HG03103 (cell line): ENCODE data around the gene GRIPAP1.
"Not testable (repeated sequence)": the region's sequence is repeated elsewhere in the genome, so short reads cannot be mapped to it uniquely, and the experiment has no call there.

Experiments used
- ATAC-seq: cut with Tn5 transposase; IDR thresholded peaks from one replicate; pipeline ENCODE4 v1.9.1; 2021; ENCODE audit warnings: low read depth; ENCODE audit not compliant: unreplicated experiment

GRIPAP1 gene

DNA sequence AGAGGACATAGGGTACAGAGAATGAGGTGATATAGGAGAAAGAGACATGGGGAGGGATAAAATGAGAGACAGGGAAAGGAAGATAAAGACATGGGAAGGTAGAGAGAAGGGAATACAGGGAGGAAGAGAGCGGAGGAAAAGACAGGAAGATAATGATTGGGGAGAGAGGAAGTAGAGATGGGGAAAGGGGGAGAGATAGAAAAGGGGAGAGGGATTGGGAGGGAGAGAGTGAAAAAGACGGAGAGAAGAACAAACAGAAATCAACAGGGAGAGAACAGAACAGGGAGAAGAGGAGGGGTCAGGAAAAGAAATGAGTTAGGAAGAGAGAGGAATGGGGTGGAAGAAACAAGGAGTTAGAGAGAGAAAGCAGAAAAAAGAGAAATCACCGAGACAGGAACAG, 4.6 kb downstream of the GRIPAP1 start:
- ATAC-seq, result no peak

DNA sequence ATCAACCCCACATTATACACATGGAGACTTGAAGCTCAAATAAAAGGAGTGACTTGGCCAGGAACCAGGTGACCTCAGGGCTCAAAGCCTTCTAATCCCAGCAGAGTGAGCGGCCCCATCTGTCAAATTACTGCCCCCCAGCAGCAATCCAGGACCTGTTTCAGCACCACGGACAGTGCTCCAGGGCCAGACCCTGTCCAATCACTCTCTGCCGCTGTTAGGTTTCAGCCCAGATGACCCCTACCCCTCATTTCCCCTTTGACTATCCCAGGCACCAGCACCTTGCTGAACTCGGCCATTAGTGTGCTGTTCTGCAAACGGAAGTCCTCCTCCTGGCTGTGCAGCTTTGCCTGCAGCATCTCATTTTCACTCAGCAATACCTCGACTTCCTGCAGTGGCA, 5.1 kb downstream of the GRIPAP1 start:
- no peak for ATAC-seq

DNA sequence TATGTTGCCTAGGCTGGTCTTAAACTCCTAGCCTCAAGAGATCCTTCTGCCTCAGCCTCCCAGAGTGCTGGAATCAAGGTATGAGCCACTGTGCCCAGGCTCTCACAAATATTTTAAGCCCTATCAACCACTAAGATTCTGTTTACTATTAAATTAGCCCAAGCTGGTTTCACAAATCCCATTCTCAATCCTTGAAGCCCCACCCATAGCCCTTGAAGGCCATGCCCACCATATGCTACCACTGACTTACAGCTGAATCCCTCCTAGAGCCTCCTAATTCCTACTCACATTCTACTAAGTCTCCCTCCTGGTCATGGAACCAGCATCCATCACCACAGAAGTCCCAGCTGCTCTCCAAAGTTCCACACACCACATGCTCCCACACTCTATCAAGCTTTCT, 9.7 kb downstream of the GRIPAP1 start:
- ATAC-seq, result no peak

DNA sequence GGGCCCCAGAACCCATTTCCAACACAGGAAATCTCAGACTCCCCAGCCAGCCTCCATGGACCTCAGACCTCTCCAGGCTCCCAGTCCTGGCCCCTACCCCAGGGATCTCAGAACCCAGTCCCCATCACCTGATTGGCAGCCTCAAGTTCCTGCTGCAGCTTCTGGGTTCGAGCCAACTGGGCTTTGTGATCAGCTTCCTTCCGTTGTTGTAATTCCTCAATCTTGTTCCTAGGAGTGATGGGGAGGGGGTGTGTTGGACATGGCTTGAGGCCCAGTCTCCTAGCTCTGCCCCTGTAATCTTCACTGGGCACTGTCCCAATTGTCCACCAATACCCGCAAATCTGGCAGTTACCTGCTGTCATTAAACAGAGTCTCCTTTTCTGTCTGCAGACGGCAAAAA, 12.6 kb downstream of the GRIPAP1 start:
- no peak for ATAC-seq

DNA sequence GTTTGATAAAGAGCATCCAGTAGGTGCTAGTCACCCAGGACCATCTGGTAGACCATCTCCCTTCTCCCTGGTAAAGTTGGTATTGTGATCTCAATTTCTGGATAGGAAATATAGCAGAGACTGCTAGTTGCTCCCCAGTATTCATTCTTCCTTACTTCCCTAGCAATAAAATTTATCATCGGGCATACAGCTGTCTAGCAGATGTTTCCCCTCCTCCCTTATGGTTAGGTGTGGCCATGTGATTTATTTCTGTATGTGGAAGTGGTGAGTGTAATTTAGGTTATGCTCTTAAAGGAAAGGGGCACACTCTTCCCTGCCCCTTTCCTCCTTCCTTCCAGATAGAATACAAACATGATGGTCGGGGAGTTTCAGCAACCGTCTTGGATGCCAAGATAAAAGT, 18.2 kb downstream of the GRIPAP1 start:
- no peak for ATAC-seq

DNA sequence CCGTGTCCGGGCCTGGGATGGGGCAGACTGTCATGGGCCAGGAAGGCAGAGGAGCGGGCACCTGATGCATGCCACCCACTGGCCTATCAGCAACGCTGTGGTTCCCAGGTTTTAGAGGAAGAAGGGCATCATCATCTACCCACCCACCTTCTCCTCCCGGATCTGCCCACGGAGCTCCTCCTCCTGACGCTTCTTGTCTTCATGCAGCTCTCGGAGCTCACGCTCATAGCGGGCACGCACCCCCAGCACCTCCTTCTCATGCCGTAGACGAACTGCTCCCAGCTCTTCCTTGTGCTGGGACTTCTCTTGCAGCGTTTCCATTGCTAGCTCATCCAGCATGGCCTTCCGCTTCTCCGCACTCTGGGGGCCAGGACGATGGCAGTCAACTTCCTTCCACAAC, 19.0 kb downstream of the GRIPAP1 start:
- no peak for ATAC-seq

DNA sequence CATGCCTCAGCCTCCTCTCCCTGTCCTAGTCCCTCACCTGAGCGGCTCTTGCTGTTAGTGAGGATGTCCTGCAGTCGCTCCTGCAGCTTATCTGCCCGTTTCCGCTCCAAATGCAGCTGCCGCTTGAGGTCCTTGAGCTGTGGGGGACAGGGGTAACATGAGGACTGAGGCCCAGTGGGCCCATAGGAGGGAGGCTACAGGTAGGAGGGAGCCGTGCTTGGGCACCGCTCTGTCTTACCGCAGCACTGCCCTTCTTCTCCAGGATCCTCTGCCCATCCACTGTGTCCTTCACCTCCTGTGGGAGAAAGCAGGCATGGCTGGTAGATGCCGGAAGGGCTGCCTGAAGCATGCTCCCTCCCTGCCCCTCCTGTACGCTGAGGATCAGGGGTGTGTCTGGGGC, 20.9 kb downstream of the GRIPAP1 start:
- ATAC-seq, result no peak

DNA sequence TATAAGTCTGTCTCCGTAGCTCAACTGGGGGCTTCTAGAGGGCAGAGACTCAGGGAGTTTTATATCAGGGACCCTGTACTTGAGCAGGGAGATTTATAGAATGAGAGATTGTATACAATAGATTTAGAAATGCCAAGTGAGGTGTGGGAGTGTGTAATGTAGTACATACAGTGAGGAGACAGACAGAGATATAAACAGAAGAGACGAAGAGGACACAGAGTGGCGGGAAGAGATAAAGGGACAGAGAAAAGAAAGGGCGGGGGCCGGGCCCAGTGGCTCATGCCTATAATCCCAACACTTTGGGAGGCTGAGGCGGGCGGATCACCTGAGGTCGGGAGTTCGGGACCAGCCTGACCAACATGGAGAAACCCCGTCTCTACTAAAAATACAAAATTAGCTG, 21.7 kb downstream of the GRIPAP1 start:
- ATAC-seq, result not testable (repeated sequence)

DNA sequence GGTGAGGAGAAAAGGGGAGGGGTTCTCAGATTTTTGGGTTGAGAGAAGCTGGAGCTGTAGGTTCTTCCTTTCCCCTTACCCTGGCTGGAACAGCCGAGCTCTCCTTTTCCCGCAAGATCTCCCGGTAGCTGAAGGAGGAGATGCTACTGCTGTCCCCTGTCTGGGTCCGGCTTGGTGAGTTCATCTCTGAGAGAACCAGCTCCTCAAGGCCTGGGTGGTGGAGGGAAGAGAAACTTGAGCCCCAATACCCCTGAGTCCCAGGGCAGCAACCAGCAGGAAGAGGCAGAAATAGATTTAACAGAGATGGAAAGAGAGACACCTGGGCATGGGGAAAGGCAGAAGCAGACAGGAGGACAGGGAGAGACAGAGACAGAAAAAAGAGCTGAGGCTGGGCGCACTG, 23.8 kb downstream of the GRIPAP1 start:
- no peak for ATAC-seq

DNA sequence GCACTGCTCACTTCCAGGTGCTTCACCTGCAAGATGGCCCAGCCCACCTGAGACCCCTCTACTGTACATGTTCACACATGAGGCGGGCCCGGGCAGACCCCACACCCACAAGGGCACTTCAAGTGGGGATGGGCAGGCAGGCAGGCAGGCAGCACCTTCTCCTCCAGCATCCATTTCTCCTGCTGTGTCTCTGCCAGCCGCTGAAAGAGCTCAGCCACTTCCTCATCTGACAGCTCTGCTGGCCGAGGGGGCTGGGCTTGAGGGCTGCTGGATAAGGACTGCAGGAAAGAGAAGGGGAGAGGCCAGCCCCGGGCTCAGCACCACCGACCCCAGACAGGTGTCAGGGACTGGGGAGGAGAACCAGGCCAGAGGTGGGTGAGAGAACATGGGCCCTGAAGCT, 26.0 kb downstream of the GRIPAP1 start:
- ATAC-seq, result no peak

DNA sequence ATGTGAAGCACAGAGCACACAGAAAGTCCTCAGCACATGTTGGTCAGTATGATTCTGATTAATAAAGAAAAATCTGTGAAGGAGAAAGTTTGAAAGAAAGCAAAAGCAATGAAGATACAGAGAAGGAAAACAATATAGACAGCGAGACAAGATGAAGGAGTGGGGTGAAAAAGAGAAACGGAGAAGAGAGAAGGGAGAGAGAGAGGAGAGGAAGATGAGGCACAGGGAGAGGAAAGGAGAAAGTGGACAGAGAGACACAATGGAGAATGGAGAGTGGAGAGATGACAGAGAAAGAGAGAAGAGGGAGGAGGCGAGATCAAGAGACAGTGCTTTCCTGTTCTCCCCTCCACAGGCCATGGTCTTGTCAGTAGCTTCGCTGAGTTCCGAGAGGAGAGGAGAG, 26.5 kb downstream of the GRIPAP1 start:
- ATAC-seq, result no peak

DNA sequence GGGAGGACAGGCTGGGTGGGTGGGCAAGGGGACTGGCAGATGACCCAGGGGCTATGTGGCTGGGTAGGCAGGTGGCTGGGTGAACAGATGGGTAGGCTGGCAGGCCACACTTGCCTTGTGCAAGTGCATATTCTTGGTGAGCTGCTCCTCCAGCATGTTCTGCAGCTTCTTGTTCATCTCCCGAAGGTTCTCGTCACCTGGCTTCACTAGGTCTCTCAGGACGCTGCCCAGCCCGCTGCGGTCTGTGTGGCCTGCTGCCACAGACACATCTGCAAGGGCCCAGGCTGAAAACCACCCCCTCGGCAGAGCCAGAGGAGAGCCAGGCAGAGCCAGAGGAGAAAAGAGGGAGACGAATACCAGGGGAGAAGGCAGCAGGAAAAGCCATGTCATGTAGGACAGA, 27.0 kb downstream of the GRIPAP1 start:
- no peak for ATAC-seq

DNA sequence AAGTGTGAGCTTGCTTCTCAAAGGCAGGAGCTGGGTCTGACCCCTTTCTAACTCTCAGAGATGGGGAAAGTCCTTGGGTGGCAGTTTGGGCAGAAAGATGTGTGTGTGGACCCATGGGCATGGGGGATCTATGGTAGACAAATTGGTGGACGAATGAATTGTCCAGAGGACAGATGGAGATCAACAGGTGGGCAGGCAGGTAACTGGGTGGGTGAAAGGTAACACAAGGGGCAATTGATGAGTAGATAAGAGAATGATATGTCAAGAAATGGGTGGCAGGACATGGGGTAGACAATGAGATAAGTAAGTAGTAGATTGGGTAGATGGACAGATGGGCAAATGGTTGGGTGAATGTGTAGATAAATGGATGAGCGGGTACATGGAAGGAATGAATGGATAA, 27.5 kb downstream of the GRIPAP1 start:
- no peak for ATAC-seq

DNA sequence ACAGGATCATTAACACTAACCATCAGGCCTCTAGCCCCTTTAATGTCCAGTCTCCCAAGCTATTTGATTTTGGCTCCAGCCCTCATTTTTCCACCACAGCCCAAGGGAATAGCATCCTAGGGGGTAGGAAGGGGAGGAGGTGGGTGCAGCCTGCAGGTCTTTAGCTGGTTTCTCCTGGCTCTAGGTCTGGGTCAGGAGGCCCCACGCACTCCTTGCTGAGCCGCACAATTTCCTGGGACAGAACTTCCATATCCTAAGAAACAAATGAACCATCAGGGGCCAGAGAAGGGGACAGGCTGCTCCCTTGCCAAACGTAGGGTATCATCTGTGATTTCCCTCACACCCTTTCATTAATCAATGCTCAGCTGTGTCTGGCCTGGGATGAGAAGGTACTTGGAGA, 28.0 kb downstream of the GRIPAP1 start:
- ATAC-seq, result no peak

DNA sequence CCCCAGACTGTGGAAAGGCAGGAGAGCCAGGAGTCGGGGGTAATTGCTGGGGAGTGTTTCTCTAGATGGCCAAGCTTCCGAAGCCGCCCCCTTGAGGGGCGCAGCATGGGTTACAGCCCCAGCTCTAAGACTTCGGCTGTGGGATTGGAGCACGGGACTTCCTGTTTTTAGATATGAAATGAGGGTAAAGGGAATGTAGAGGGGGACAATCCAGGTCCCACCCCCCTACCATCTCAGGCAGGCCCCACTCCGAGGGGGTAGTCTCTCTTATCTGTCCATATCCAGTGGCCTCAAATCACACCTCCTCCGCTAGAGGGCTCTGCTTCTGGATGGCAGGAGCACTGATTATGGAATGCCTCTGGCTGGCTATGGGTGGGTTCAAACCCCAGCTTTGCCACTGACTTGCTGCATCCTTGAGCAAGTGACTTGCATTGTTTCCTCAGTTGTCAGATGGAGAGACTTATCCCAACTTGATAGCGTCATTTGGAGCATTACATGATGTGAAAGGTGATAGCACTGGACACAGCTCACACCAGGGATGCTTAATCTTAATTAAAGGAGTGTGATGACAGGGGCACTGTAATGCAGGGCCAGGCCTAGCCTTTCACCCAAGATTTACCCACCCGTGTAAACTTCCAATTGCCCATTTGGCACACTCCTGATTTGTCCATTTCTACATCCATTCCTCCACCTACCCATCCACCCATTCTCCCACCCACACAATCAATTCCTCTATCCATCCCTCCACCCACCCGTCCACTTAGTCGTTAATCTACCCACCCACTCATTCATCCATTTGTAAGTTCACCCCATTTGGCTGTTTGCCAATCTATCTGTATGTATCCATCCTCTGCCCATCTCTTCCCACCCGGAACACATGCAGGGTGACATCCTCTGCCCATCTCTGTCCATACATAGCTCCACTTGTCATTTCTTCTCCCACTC, 29.6 kb downstream of the GRIPAP1 start:
- no peak for ATAC-seq

DNA sequence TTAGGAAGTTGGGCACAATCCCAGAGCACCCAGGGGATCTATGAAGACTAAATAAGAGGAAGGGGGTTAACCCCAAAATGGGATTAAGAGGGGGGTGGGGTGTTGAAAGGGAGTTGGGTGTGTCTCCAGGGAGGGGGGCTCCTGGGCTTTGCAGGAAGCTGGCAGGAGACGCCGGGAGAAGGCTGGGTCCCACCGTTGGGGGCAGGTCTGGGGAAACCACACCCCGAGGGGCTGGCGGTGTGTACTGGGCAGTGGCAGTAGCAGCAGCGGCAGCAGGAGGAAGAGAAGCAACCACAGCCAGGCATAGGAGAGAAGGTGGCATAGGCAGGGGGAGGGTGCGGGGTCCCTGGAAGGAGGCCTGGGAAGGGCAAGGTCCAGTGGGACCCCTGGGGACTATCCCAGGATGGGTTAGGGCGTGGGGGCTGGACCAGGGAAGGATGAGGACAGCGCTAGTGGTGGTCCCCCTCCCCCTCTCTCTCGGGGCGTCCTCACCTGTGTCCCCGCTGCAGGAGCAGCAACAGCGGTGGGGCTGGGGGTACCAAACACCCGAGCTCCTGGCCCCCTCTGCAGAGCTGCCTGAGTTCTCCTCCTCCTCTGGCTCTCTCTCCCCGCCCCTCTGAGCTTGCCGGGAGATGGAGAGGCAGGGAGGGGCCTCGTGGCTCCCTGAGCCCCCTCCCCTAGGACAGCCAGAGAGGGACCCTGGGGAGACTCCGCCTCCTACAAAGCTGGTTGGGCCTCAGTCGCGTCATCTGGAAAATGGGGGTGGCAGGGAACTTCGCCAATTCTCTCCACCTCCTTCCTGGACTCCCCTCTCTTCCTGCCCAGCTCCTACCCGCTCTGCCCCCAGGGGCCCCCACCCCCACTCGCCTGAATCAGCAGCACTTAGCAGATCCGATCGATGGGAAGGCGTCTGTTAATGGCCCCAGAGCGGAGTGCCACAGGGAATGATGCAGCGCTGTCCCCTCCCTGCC, 30.5 kb downstream of the GRIPAP1 start, which contains the start of gene KCND1:
KCND1 (minus strand) TSS at position 596 of the 971 bp plus-strand sequence. CDS start 1,573 bp downstream, outside the sequence.
- ATAC-seq, result no peak

DNA sequence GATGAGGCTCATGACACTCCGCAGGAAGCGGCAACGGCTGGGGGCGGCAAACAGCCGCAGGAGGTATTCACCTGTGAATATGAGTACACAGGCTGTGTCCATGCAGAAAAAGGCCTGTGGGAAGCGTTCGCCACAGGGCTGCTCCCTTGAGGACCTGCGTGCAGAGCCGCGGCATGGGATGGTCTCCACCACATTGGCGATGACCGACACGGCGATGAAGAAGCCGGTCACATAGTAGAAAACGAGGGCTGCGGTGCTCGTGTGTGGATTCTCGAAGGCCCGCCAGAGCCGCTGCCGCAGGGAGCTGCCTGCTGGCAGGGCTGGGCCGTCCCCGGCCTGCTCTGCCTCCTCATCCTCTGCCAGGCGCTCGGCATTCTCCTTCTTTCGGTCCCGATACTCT, 32.6 kb downstream of the GRIPAP1 start:
- no peak for ATAC-seq

DNA sequence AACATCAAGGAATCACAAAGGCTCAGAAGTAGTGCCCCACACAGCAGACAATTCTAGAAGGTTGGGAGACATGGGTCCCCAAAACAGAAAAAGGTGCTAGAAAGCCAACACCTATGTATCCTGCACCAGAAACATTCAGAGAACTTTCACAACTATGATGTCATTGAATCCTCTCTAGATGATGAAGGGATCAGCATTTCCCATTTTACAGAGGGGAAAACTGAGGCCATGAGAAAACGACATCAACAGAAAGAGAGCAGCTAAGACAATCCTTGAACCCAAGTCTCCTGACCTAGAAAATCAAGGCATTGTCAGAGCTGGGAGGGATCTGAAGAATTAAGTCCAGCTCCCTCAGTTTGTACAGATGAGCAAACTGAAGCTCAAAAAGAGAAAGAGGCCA, 33.7 kb downstream of the GRIPAP1 start:
- no peak for ATAC-seq

DNA sequence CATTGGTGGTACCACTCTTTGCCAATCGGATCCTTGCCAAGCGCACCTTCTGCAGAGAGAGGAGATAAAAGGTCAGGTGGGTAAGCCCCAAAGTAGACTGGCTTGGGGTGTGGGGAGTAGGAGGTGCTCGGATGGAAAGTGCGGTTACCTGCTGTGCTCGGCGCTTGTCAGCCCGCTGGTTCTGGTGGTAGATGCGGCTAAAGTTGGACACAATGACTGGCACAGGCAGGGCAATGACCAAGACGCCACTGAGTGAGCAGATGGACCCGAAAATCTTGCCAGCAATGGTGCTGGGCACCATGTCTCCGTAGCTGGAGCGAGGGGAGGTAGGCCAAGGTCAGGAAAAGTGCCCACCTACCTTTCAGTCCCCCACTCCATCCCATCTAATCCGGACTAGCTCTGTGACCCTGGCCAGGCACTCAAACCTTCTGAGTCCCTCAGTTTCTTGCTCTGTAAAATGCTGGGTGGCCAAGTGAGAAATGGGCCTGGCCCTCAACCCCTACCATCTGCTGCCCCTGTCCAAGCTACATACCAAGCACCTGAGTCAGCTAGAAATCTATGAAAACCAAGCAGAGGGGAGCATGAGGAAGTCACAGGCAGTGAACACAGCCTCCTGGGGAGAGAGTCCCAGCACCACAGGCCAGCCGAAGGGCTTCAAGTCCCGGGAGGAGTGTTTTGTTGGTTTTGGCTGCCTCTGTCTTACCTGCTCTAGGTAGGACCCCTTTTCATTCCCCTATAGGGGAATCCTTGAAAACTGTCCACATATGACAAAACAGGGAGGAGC, 35.1 kb downstream of the GRIPAP1 start:
- ATAC-seq, result no peak

DNA sequence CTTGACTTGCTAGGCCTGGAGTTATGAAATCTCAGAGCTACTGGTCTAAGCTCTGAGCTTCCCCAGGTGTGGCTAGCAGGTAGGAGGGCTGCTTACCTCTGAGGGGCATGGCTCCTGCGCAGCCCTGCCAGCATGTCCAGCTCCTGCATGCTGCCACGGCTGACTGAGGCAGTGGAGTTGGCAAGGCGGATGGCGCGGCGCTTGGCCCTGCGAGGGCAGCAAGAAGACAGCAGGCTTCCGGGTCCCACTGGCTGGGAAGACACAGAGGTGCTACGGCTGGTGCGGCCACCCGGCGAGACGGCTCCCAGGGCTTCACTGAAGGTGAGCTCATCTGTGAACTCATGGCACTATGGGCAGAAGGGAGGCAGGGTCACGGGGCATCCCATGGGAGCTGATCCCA, 36.1 kb downstream of the GRIPAP1 start:
- no peak for ATAC-seq
